HG03378 (cell line): ENCODE data around the gene ATAD3A.
"Not testable (repeated sequence)": the region's sequence is repeated elsewhere in the genome, so short reads cannot be mapped to it uniquely, and the experiment has no call there.

Source experiments
- ATAC-seq: cut with Tn5 transposase; IDR thresholded peaks from one replicate; pipeline ENCODE4 v1.9.1; 2021; ENCODE audit warnings: mild to moderate bottlenecking, moderate library complexity; ENCODE audit not compliant: unreplicated experiment

ATAD3A gene

GRCh38 chr1:1511533-1512285 is at the start of gene ATAD3A:
ATAD3A (plus strand) TSS chr1:1512162; CDS start chr1:1512269, 107 bp downstream.
- ATAC-seq = peak; percentile 68

GRCh38 chr1:1462318-1462966 is 49.5 kb upstream of the ATAD3A start:
- no peak for ATAC-seq

- ATAC-seq = no peak
Measured at GRCh38 chr1:1463312-1463711, 48.6 kb upstream of the ATAD3A start.

GRCh38 chr1:1468196-1468985 is 43.6 kb upstream of the ATAD3A start:
- ATAC-seq = not testable (repeated sequence)

GRCh38 chr1:1470626-1471388 is 41.2 kb upstream of the ATAD3A start:
- no peak for ATAC-seq

GRCh38 chr1:1471389-1472052 is 40.4 kb upstream of the ATAD3A start, which contains the start of gene ATAD3B:
ATAD3B (plus strand) TSS chr1:1471765; CDS start chr1:1471885, 120 bp downstream.
- peak; percentile 69 for ATAC-seq

GRCh38 chr1:1472053-1472876 is 39.7 kb upstream of the ATAD3A start:
- not testable (repeated sequence) for ATAC-seq

GRCh38 chr1:1476011-1476410 is 36.0 kb upstream of the ATAD3A start:
- not testable (repeated sequence) for ATAC-seq

- no peak for ATAC-seq
Measured at GRCh38 chr1:1477206-1477605, 34.8 kb upstream of the ATAD3A start.

GRCh38 chr1:1479547-1480487 is 32.1 kb upstream of the ATAD3A start:
- ATAC-seq = no peak

GRCh38 chr1:1480488-1480867 is 31.5 kb upstream of the ATAD3A start:
- not testable (repeated sequence) for ATAC-seq

- not testable (repeated sequence) for ATAC-seq
Measured at GRCh38 chr1:1481811-1482210, 30.2 kb upstream of the ATAD3A start.

GRCh38 chr1:1482856-1483255 is 29.1 kb upstream of the ATAD3A start:
- ATAC-seq = no peak

- ATAC-seq = no peak
Measured at GRCh38 chr1:1483714-1484113, 28.2 kb upstream of the ATAD3A start.

- ATAC-seq = not testable (repeated sequence)
Measured at GRCh38 chr1:1484976-1485750, 26.8 kb upstream of the ATAD3A start.

- not testable (repeated sequence) for ATAC-seq
Measured at GRCh38 chr1:1485755-1486317, 26.1 kb upstream of the ATAD3A start.

GRCh38 chr1:1487701-1488100 is 24.3 kb upstream of the ATAD3A start:
- no peak for ATAC-seq
